Endothelial cell (in vitro differentiated cells): ENCODE measurements around the gene TK1. TPM values are rescaled to one million over a fixed set of nuclear protein-coding genes. Genes with fewer than 3 reads are reported as not detected.

Experiments used
- DNase-seq: peaks from one replicate; pipeline ENCODE4 v3.0.0; 2021; ENCODE audit warnings: low spot score
- H3K27ac Mint-ChIP-seq: one replicate; pipeline ENCODE4 v1.8.0; 2021; ENCODE audit warnings: mixed read lengths, inconsistent platforms; ENCODE audit not compliant: unreplicated experiment
- H3K27me3 Mint-ChIP-seq: one replicate; pipeline ENCODE4 v1.8.0; 2021; ENCODE audit warnings: mild to moderate bottlenecking, moderate library complexity, mixed read lengths, inconsistent platforms; ENCODE audit not compliant: unreplicated experiment
- H3K36me3 Mint-ChIP-seq: one replicate; pipeline ENCODE4 v1.8.0; 2021; ENCODE audit warnings: mild to moderate bottlenecking, low read depth, mixed read lengths, inconsistent platforms; ENCODE audit not compliant: unreplicated experiment
- H3K4me1 Mint-ChIP-seq: one replicate; pipeline ENCODE4 v1.8.0; 2021; ENCODE audit warnings: mild to moderate bottlenecking, mixed read lengths, inconsistent platforms; ENCODE audit not compliant: unreplicated experiment
- H3K4me3 Mint-ChIP-seq: one replicate; pipeline ENCODE4 v1.8.0; 2021; ENCODE audit warnings: mild to moderate bottlenecking, mixed read lengths, inconsistent platforms; ENCODE audit not compliant: unreplicated experiment
- H3K9me3 Mint-ChIP-seq: one replicate; pipeline ENCODE4 v1.8.0; 2021; ENCODE audit warnings: mixed read lengths, inconsistent platforms; ENCODE audit not compliant: unreplicated experiment
- total RNA-seq: library from RNA; stranded (reverse); fragmentation: NEBNext Ultra II Directional; extraction: Animal tissue kit (Norgen Biotek cat#: 25700); gene quantifications from one replicate; pipeline ENCODE4 v1.2.1, GENCODE V29; 2021; ENCODE audit not compliant: unreplicated experiment
- TF ChIP-seq, protein P1 (sequence below): fragments of 200-600 bp; sonication (generic); IDR thresholded peaks from one replicate; pipeline ENCODE4 v1.5.0; 2021; ENCODE audit warnings: antibody characterized with exemption; ENCODE audit not compliant: unreplicated experiment

TK1 gene
- total RNA-seq, 1 donor from 2014 or later = 23.8 TPM

- Mint-ChIP-seq H3K27ac (no peak overlapping the region), H3K9me3 (no peaks in the 10 kb centered on the region), H3K36me3 (peaks cover 15% of the 10 kb centered on the region), H3K4me3 (no peak overlapping the region), H3K27me3 (peaks cover 1% of the 10 kb centered on the region), H3K4me1 (peaks cover 22% of the 10 kb centered on the region)
- TF ChIP-seq, protein P1, sequence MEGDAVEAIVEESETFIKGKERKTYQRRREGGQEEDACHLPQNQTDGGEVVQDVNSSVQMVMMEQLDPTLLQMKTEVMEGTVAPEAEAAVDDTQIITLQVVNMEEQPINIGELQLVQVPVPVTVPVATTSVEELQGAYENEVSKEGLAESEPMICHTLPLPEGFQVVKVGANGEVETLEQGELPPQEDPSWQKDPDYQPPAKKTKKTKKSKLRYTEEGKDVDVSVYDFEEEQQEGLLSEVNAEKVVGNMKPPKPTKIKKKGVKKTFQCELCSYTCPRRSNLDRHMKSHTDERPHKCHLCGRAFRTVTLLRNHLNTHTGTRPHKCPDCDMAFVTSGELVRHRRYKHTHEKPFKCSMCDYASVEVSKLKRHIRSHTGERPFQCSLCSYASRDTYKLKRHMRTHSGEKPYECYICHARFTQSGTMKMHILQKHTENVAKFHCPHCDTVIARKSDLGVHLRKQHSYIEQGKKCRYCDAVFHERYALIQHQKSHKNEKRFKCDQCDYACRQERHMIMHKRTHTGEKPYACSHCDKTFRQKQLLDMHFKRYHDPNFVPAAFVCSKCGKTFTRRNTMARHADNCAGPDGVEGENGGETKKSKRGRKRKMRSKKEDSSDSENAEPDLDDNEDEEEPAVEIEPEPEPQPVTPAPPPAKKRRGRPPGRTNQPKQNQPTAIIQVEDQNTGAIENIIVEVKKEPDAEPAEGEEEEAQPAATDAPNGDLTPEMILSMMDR = no peak
- no peak for DNase-seq
Observed at GRCh38 chr17:78124836-78125137, 62.1 kb downstream of the TK1 start.

Other genes starting within 250 kb of the TK1 start
- gene TNRC6C, start 228.3 kb downstream of the TK1 start, total RNA-seq = 13.1 TPM
- 292 TPM for gene TMC6, start 58.3 kb downstream of the TK1 start, total RNA-seq
- 55.8 TPM for gene TMC8, start 56.3 kb downstream of the TK1 start, total RNA-seq
- gene C17orf99, start 40.7 kb downstream of the TK1 start, total RNA-seq = not detected
- gene SYNGR2, start 18.5 kb downstream of the TK1 start, total RNA-seq = 72.6 TPM
- 135 TPM for gene AFMID, start 310 bp upstream of the TK1 start, total RNA-seq
- 22.0 TPM for gene BIRC5, start 27.2 kb upstream of the TK1 start, total RNA-seq
- 21.1 TPM for gene TMEM235, start 44.6 kb upstream of the TK1 start, total RNA-seq
- 30.2 TPM for gene SOCS3, start 173.0 kb upstream of the TK1 start, total RNA-seq
- gene PGS1, start 191.6 kb upstream of the TK1 start, total RNA-seq = 85.5 TPM